K562 (cell line): ENCODE data around the gene IQCC. TPM values are rescaled to one million over a fixed set of nuclear protein-coding genes. Genes with fewer than 3 reads are reported as not detected.

ENCODE experiments used
- ASH1L ChIP-seq: fragments of 450-650 bp; IDR thresholded peaks from 2 replicates; pipeline ENCODE4 v1.6.1; 2018; ENCODE audit warnings: borderline replicate concordance, mild to moderate bottlenecking, low read depth; ENCODE audit not compliant: partially characterized antibody
- C11orf30 ChIP-seq: fragments of 450-650 bp; IDR thresholded peaks from 2 replicates; pipeline ENCODE4 v1.6.1; 2016; ENCODE audit warnings: low read depth, mild to moderate bottlenecking
- CAMTA2 ChIP-seq: fragments of 250-450 bp; sonication (Bioruptor Pico); conservative IDR thresholded peaks from 2 replicates; pipeline ENCODE4 v1.5.1; 2022
- CBFA2T3 ChIP-seq: fragments of 450-650 bp; IDR thresholded peaks from 2 replicates; pipeline ENCODE4 v1.6.1; 2017
- CTCF ChIP-seq, 3 experiments: IDR thresholded peaks in 2 of 3; conservative IDR thresholded peaks in 1 of 3; 2 replicates each; pipeline ENCODE4 v1.5.1; 2011 to 2012; ENCODE audit warnings: low read length in 3 of 3, mild to moderate bottlenecking in 3 of 3, control low read depth in 2 of 3, improper control_type of control experiment in 1 of 3, inconsistent platforms in 1 of 3, low read depth in 1 of 3, mixed read lengths in 1 of 3, moderate library complexity in 1 of 3; ENCODE audit not compliant: insufficient read depth in 2 of 3
- CTCFL ChIP-seq: IDR thresholded peaks from 2 replicates; pipeline ENCODE4 v1.6.1; 2011; ENCODE audit warnings: borderline replicate concordance, low read depth, mild to moderate bottlenecking, moderate library complexity, low read length; ENCODE audit not compliant: insufficient read depth, poor library complexity, severe bottlenecking
- E2F3 ChIP-seq: fragments of 250-450 bp; sonication (Bioruptor Pico); IDR thresholded peaks from 2 replicates; pipeline ENCODE4 v1.4.0; 2020; ENCODE audit warnings: mild to moderate bottlenecking
- ETV1 ChIP-seq: fragments of 450-650 bp; conservative IDR thresholded peaks from 2 replicates; pipeline ENCODE4 v1.6.1; 2016; ENCODE audit warnings: missing genetic modification characterization, control low read depth, low read depth, missing compliant biosample characterization
- FIP1L1 ChIP-seq: fragments of 200-400 bp; formaldehyde crosslinking; IDR thresholded peaks from 2 replicates; pipeline ENCODE4 v1.6.1; 2018; ENCODE audit warnings: mild to moderate bottlenecking, low read depth, low read length; ENCODE audit not compliant: poor library complexity, severe bottlenecking
- FOXA3 ChIP-seq, 2 experiments: fragments of 450-650 bp in 1 of 2; sonication (generic) in 1 of 2; formaldehyde crosslinking; IDR thresholded peaks in 1 of 2; conservative IDR thresholded peaks in 1 of 2; 2 replicates each; pipeline versions ENCODE4 v1.4.0 to v1.8.0; 2020 to 2022; ENCODE audit warnings: mild to moderate bottlenecking in 2 of 2, missing genetic modification reagents in 1 of 2
- FOXK1 ChIP-seq: sonication (generic); formaldehyde crosslinking; IDR thresholded peaks from 2 replicates; pipeline ENCODE4 v1.8.0; 2022; ENCODE audit warnings: missing genetic modification reagents, mild to moderate bottlenecking, borderline replicate concordance
- HDAC1 ChIP-seq, 2 experiments: fragments of 450-650 bp; IDR thresholded peaks; 2 replicates each; pipeline ENCODE4 v1.6.1; 2016 to 2017; ENCODE audit warnings: inconsistent platforms in 1 of 2, mild to moderate bottlenecking in 1 of 2, moderate library complexity in 1 of 2
- KLF1 ChIP-seq: fragments of 450-650 bp; IDR thresholded peaks from 2 replicates; pipeline ENCODE4 v1.6.1; 2016; ENCODE audit warnings: missing genetic modification characterization, missing compliant biosample characterization
- MLLT1 ChIP-seq, 2 experiments: fragments of 450-650 bp; IDR thresholded peaks; 2 replicates each; pipeline ENCODE4 v1.6.1; 2016
- MXI1 ChIP-seq: IDR thresholded peaks from 2 replicates; pipeline ENCODE4 v1.6.1; 2011; ENCODE audit warnings: low read depth, mild to moderate bottlenecking, improper control_type of control experiment, low read length
- PPARD ChIP-seq: fragments of 250-450 bp; sonication (Bioruptor Pico); IDR thresholded peaks from 2 replicates; pipeline ENCODE4 v1.8.0; 2022; ENCODE audit warnings: inconsistent platforms, mild to moderate bottlenecking, moderate library complexity
- RBM15 ChIP-seq: fragments of 200-400 bp; formaldehyde crosslinking; IDR thresholded peaks from 2 replicates; pipeline ENCODE4 v1.6.1; 2018; ENCODE audit warnings: mild to moderate bottlenecking, low read length, moderate library complexity; ENCODE audit not compliant: insufficient read depth
- SMARCA5 ChIP-seq: fragments of 450-650 bp; IDR thresholded peaks from 2 replicates; pipeline ENCODE4 v1.6.1; 2016
- SRSF1 ChIP-seq: fragments of 200-400 bp; formaldehyde crosslinking; IDR thresholded peaks from 2 replicates; pipeline ENCODE4 v1.6.1; 2017; ENCODE audit warnings: mild to moderate bottlenecking, low read depth, low read length, moderate library complexity
- ZFP1 ChIP-seq: fragments of 450-650 bp; formaldehyde crosslinking; IDR thresholded peaks from 2 replicates; pipeline ENCODE4 v1.4.0; 2020; ENCODE audit warnings: mild to moderate bottlenecking, mixed read lengths
- ZKSCAN1 ChIP-seq: fragments of 150-350 bp; IDR thresholded peaks from 2 replicates; pipeline ENCODE4 v1.6.1; 2016; ENCODE audit warnings: low read depth, low read length
- ZNF449 ChIP-seq: fragments of 250-450 bp; sonication (Bioruptor Pico); IDR thresholded peaks from 2 replicates; pipeline ENCODE4 v1.8.0; 2022; ENCODE audit warnings: moderate library complexity, mild to moderate bottlenecking, inconsistent platforms
- ZNF511 ChIP-seq: sonication (generic); formaldehyde crosslinking; IDR thresholded peaks from 2 replicates; pipeline ENCODE4 v1.8.0; 2022; ENCODE audit warnings: mild to moderate bottlenecking, missing genetic modification reagents
- polyA plus RNA-seq, 8 experiments: library from polyadenylated mRNA; depleted of rRNA in 4 of 8; stranded (reverse) in 5 of 8; unstranded in 3 of 8; fragments of >200 nt; fragmentation: Nextera tagmentation in 2 of 8; fragmentation: Illumina TruSeq in 1 of 8; extraction: Ambion mirVana in 2 of 8; extraction: Trizol in 1 of 8; gene quantifications; 2 replicates each; pipeline versions ENCODE4 v1.2.1 to v1.2.3, GENCODE V29; 2011 to 2014; ENCODE audit warnings: inconsistent platforms in 1 of 8, missing spikeins in 1 of 8
- total RNA-seq, 7 experiments: library from RNA; depleted of rRNA in 6 of 7; stranded (reverse); fragments of >200 nt in 6 of 7; fragmentation: Illumina TruSeq in 2 of 7; extraction: Trizol in 2 of 7; gene quantifications; 2 replicates each; pipeline versions ENCODE4 v1.2.1 to v1.2.3, GENCODE V29; 2011 to 2021; ENCODE audit warnings: low replicate concordance in 1 of 7

IQCC gene
- total and polyA plus RNA-seq, 9 of the 15 experiments (the other 6 are each of a cell fraction or from before 2014, with no cell fraction given), result 8.1 to 16.5 (median 10.7) TPM

- TF ChIP-seq E2F3 (CRISPR knock-in tag), result no peak; the same call in 1 of the 2 replicates
- 0 out of 2 replicates have a peak, but pooled peaks have one; percentile 51 for TF ChIP-seq ZFP1
- no peak for TF ChIP-seq SMARCA5
- no peak for TF ChIP-seq CBFA2T3
- peak; percentile 12; the same call in 1 of the 2 replicates for TF ChIP-seq PPARD
- no peak for TF ChIP-seq FOXK1 (CRISPR knock-in tag)
- no peak for TF ChIP-seq ETV1 (tag)
- no peak for TF ChIP-seq CAMTA2 (CRISPR knock-in tag)
- TF ChIP-seq RBM15, result no peak
- no peak; a peak in 1 of 4 replicates for TF ChIP-seq MLLT1 (IDR thresholded peaks at IDR 0.05)
- 0 out of 2 replicates have a peak, but pooled peaks have one; percentile 59 for TF ChIP-seq ZNF449
- TF ChIP-seq HDAC1 (IDR thresholded peaks at IDR 0.05), result no peak
- no peak for TF ChIP-seq C11orf30
- no peak for TF ChIP-seq ZKSCAN1
- no peak for TF ChIP-seq CTCFL
- TF ChIP-seq MXI1, result no peak
- no peak for TF ChIP-seq FIP1L1
- TF ChIP-seq SRSF1, result no peak
- TF ChIP-seq ASH1L, result no peak
- TF ChIP-seq FOXA3 (CRISPR knock-in tag; conservative IDR thresholded peaks at IDR 0.05 in 1 of 2, IDR thresholded peaks at IDR 0.05 in 1 of 2), result 0 out of 4 replicates have a peak, but pooled peaks of 1 of the 2 experiments have one; percentile 7
- no peak for TF ChIP-seq KLF1 (tag)
- no peak for TF ChIP-seq CTCF (IDR thresholded peaks at IDR 0.05 in 2 of 3, conservative IDR thresholded peaks at IDR 0.05 in 1 of 3; ENCODE audit: insufficient read depth in 2 of 3, low read depth in 1 of 3, low read length in 3 of 3)
- TF ChIP-seq ZNF511 (CRISPR knock-in tag), result no peak
Measured at GRCh38 chr1:32179193-32179442, 26.4 kb upstream of the IQCC start (continued).
